Thoracic aorta (tissue), 2 donors: ENCODE results near the gene SRL. TPM values are rescaled to one million over a fixed set of nuclear protein-coding genes. Genes with fewer than 3 reads are reported as not detected.

Source experiments
- ATAC-seq: fragments of 150-250 bp; one replicate; pipeline ENCODE4 v1.8.0; 2017; ENCODE audit warnings: low read depth; ENCODE audit not compliant: insufficient number of reproducible peaks, low FRiP score
- DNase-seq: peaks from one replicate; pipeline ENCODE4 v3.0.0-alpha.2; 2020; ENCODE audit warnings: low spot score
- H3K27ac ChIP-seq, 2 donors: fragments of 200-600 bp; sonication (generic); 1 replicate in 1 of 2; 2 replicates in 1 of 2; pipeline ENCODE4 v1.5.1; 2016; ENCODE audit warnings: mild to moderate bottlenecking in 2 of 2, moderate library complexity in 2 of 2
- H3K27me3 ChIP-seq: fragments of 200-600 bp; sonication (generic); replicated peaks from 2 replicates; pipeline ENCODE4 v1.6.0; 2016; ENCODE audit warnings: mild to moderate bottlenecking; ENCODE audit not compliant: insufficient read depth
- H3K36me3 ChIP-seq: fragments of 200-600 bp; sonication (generic); one replicate; pipeline ENCODE4 v1.5.1; 2016
- H3K4me1 ChIP-seq, 2 donors: fragments of 200-600 bp; sonication (generic); 1 replicate in 1 of 2; 2 replicates in 1 of 2; pipeline versions ENCODE4 v1.5.1 to v1.6.0; 2016; ENCODE audit warnings: low read depth in 2 of 2, mild to moderate bottlenecking in 1 of 2; ENCODE audit not compliant: control insufficient read depth in 1 of 2
- H3K4me3 ChIP-seq: fragments of 200-600 bp; sonication (generic); 2 replicates; pipeline ENCODE4 v1.5.1; 2016; ENCODE audit warnings: mild to moderate bottlenecking
- H3K9me3 ChIP-seq: fragments of 200-600 bp; sonication (generic); 2 replicates; pipeline ENCODE4 v1.5.1; 2016
- total RNA-seq, 2 donors: library from RNA; depleted of rRNA; stranded (reverse); fragments of >200 nt; gene quantifications; one replicate each; pipeline versions ENCODE4 v1.1.0 to v1.2.3, GENCODE V29; 2016
- TF ChIP-seq, protein P1 (sequence below): fragments of 200-600 bp; sonication (generic); IDR thresholded peaks from one replicate; pipeline ENCODE4 v1.5.1; 2019; ENCODE audit warnings: antibody characterized with exemption

SRL gene
- total RNA-seq, 2 donors from 2014 or later = 0.68 to 1.1 TPM

GRCh38 chr16:4241258-4241927 lies 487 bp downstream of the SRL start:
- TF ChIP-seq, protein P1, sequence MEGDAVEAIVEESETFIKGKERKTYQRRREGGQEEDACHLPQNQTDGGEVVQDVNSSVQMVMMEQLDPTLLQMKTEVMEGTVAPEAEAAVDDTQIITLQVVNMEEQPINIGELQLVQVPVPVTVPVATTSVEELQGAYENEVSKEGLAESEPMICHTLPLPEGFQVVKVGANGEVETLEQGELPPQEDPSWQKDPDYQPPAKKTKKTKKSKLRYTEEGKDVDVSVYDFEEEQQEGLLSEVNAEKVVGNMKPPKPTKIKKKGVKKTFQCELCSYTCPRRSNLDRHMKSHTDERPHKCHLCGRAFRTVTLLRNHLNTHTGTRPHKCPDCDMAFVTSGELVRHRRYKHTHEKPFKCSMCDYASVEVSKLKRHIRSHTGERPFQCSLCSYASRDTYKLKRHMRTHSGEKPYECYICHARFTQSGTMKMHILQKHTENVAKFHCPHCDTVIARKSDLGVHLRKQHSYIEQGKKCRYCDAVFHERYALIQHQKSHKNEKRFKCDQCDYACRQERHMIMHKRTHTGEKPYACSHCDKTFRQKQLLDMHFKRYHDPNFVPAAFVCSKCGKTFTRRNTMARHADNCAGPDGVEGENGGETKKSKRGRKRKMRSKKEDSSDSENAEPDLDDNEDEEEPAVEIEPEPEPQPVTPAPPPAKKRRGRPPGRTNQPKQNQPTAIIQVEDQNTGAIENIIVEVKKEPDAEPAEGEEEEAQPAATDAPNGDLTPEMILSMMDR = no peak
- Histone ChIP-seq H3K36me3 (no peaks in the 10 kb centered on the region), H3K27ac (no peak overlapping the region), H3K9me3 (no peaks in the 10 kb centered on the region), H3K4me1 (peaks cover 0 to 2% of the 10 kb centered on the region in 2 donors), H3K4me3 (no peak overlapping the region), H3K27me3 (no peaks in the 10 kb centered on the region)
- ATAC-seq = no peak
- DNase-seq = no peak

DNA sequence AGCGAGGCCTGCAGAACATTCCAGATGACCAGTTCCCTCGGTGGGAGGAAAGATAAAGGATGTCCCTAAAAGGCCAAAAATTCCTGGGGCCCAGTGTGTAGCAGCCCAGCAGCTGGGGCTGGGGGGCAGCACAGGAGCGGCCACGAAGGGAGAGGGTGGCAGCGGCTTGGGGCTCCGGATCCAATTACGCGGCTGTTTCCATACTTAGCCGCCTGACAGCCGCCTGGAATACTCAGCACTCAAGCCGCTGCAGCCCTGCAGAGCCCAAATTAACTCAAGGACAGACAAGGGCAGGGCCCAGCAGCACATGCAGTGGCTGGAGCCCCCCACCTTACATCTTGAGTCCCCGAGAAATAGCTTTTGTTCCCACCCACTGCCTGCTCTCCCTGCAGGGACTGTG lies 1.3 kb downstream of the SRL start:
- TF ChIP-seq, protein P1 = no peak
- H3K27me3 ChIP-seq = no peaks in the 10 kb centered on the region
- H3K27ac ChIP-seq = no peak overlapping the region
- no peaks in the 10 kb centered on the region for H3K36me3 ChIP-seq
- no peak for DNase-seq
- no peak for ATAC-seq
- no peaks in the 10 kb centered on the region for H3K9me3 ChIP-seq
- no peak overlapping the region for H3K4me3 ChIP-seq
- peaks cover 0 to 2% of the 10 kb centered on the region in 2 donors for H3K4me1 ChIP-seq

GRCh38 chr16:4239682-4240175 lies 2.2 kb downstream of the SRL start:
- Histone ChIP-seq H3K27ac (no peak overlapping the region), H3K27me3 (no peaks in the 10 kb centered on the region), H3K4me1 (peaks cover 0 to 2% of the 10 kb centered on the region in 2 donors), H3K9me3 (no peaks in the 10 kb centered on the region), H3K4me3 (no peak overlapping the region), H3K36me3 (no peaks in the 10 kb centered on the region)
- DNase-seq (no peak), ATAC-seq (no peak)
- TF ChIP-seq, protein P1 = no peak

- Histone ChIP-seq H3K4me3 (peak overlapping the region; percentile 21), H3K36me3 (no peaks in the 10 kb centered on the region), H3K9me3 (no peaks in the 10 kb centered on the region), H3K27ac (no peak overlapping the region), H3K4me1 (peaks cover 0 to 2% of the 10 kb centered on the region in 2 donors), H3K27me3 (no peaks in the 10 kb centered on the region)
- TF ChIP-seq, protein P1 = no peak
- DNase-seq (no peak), ATAC-seq (no peak)
Observed at GRCh38 chr16:4239020-4239419, 2.9 kb downstream of the SRL start.

- Histone ChIP-seq H3K27me3 (no peaks in the 10 kb centered on the region), H3K27ac (no peak overlapping the region), H3K9me3 (no peaks in the 10 kb centered on the region), H3K4me3 (no peak overlapping the region), H3K36me3 (no peaks in the 10 kb centered on the region), H3K4me1 (peaks cover 0 to 9% of the 10 kb centered on the region in 2 donors)
- DNase-seq (no peak), ATAC-seq (no peak)
- TF ChIP-seq, protein P1 = no peak
Observed at GRCh38 chr16:4233431-4233830, 8.4 kb downstream of the SRL start.
